Natural killer cell (primary cell): ENCODE data around the gene TMEM125. TPM values are rescaled to one million over a fixed set of nuclear protein-coding genes. Genes with fewer than 3 reads are reported as not detected.

Experiments used
- ATAC-seq, 3 donors: fragments of 150-1000 bp in 2 of 3; fragments of 200-7000 bp in 1 of 3; cut with Tn5 transposase; 1 replicate in 1 of 3; 2 replicates in 2 of 3; pipeline ENCODE4 v1.10.0; 2021; ENCODE audit warnings: mild to moderate bottlenecking in 2 of 3, moderate library complexity in 2 of 3
- DNase-seq, 2 donors: peaks; one replicate each; pipeline versions ENCODE4 v3.0.0 to v3.0.0-alpha.2; 2013 to 2021; ENCODE audit warnings: mixed read lengths in 1 of 2
- H3K27ac ChIP-seq: one replicate; pipeline ENCODE4 v1.5.1; 2013; ENCODE audit warnings: mild to moderate bottlenecking, low read length
- H3K27me3 ChIP-seq: one replicate; pipeline ENCODE4 v1.6.1; 2013; ENCODE audit warnings: low read length; ENCODE audit not compliant: control insufficient read depth, insufficient read depth
- H3K36me3 ChIP-seq: one replicate; pipeline ENCODE4 v1.6.1; 2013; ENCODE audit warnings: low read length; ENCODE audit not compliant: control insufficient read depth, insufficient read depth
- H3K4me1 ChIP-seq: one replicate; pipeline ENCODE4 v1.6.1; 2013; ENCODE audit warnings: low read length; ENCODE audit not compliant: control insufficient read depth, insufficient read depth
- H3K4me3 ChIP-seq: one replicate; pipeline ENCODE4 v1.5.1; 2013; ENCODE audit warnings: low read length
- H3K9me3 ChIP-seq: one replicate; pipeline ENCODE4 v1.6.1; 2013; ENCODE audit warnings: low read length; ENCODE audit not compliant: control insufficient read depth, insufficient read depth
- H3K27ac Mint-ChIP-seq, 2 donors: one replicate each; pipeline ENCODE4 v1.8.0; 2022; ENCODE audit warnings: mild to moderate bottlenecking in 2 of 2, mixed read lengths in 2 of 2, moderate library complexity in 1 of 2
- H3K27me3 Mint-ChIP-seq, 2 donors: one replicate each; pipeline ENCODE4 v1.8.0; 2022; ENCODE audit warnings: low read depth in 2 of 2, mixed read lengths in 2 of 2
- H3K36me3 Mint-ChIP-seq: one replicate; pipeline ENCODE4 v1.8.0; 2022; ENCODE audit warnings: mixed read lengths
- H3K4me1 Mint-ChIP-seq, 2 donors: one replicate each; pipeline ENCODE4 v1.8.0; 2022; ENCODE audit warnings: mixed read lengths in 2 of 2
- H3K4me3 Mint-ChIP-seq: one replicate; pipeline ENCODE4 v1.8.0; 2022; ENCODE audit warnings: mild to moderate bottlenecking, moderate library complexity, mixed read lengths
- H3K9me3 Mint-ChIP-seq, 2 donors: one replicate each; pipeline ENCODE4 v1.8.0; 2022; ENCODE audit warnings: mixed read lengths in 2 of 2
- CTCF ChIP-seq: fragments of 200-600 bp; IDR thresholded peaks from one replicate; pipeline ENCODE4 v1.8.0; 2022; ENCODE audit warnings: antibody characterized with exemption
- WGBS: methylation state at CpG from one replicate; pipeline ENCODE4 v1.1.7; 2013; ENCODE audit warnings: missing lambda C conversion rate; ENCODE audit not compliant: insufficient coverage; 5-methylcytosine and 5-hydroxymethylcytosine counted together
- intact Hi-C: fragments of 100-400 bp; cut with micrococcal nuclease; formaldehyde crosslinking; loops from one replicate; pipeline ENCODE4 v1.14.2; 2022
- total RNA-seq, 4 donors: library from RNA; stranded (reverse); fragments of 120-200 nt in 1 of 4; gene quantifications; one replicate each; pipeline versions ENCODE4 v1.2.3 to v1.2.4, GENCODE V29; 2013 to 2022

TMEM125 gene
- total RNA-seq, 3 donors from 2014 or later (not counting 1 experiment from before 2014, with no cell fraction given), result not detected

DNA sequence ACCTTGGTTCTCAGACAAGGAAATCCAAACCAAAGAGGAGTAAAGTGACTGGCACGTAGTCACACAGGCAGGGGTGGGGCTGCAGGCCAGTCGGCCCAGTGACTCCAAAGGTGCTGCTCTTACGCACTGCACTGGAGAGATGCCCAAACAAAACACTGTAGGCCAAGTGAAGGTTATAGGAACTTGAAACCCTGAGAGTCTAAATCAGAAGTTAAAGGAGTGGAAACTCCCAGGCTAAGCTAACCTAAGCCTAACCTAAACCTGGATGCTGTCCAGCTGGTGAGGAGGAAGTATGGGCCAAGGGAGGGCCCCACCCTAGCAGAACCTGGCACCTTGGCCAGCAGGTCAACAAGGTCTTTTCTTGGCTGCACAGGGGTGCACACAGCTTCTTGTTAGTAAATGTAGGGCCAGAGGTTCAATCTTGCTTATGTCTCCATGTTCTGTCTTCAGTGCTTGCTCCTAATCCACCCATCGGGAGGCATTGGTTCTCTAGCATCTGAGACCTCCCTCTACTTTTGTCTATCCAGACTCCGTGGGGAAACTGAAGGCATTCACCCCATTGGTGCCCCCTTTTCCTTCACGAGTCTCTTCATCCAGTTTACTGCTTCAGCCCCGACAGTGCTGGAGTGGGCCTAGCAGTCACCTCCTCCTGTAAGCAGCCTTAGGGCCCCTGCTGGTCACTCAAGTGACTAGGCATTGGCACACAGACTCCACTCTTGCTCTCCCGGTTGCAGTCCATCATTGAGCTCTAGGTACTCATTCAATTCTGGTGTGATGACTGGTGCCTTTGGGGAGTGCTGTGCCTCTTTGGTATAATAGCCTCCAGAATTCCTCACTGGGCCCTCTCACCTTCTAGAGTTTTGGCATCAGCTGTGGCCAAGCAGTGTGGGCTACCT, 12.9 kb upstream of the TMEM125 start:
- TF ChIP-seq CTCF, result no peak
- peaks cover 10 to 12% of the 10 kb centered on the region in 2 donors for H3K27me3 Mint-ChIP-seq
- DNase-seq, result no peak
- no peak overlapping the region for H3K27ac Mint-ChIP-seq
- Histone ChIP-seq H3K4me1 (no peaks in the 10 kb centered on the region), H3K9me3 (peaks cover 6% of the 10 kb centered on the region), H3K36me3 (no peaks in the 10 kb centered on the region), H3K27ac (no peak overlapping the region), H3K4me3 (no peak overlapping the region), H3K27me3 (no peaks in the 10 kb centered on the region)
- H3K9me3 Mint-ChIP-seq, result no peaks in the 10 kb centered on the region
- WGBS, result 88% methylated on average over 8 of the region's 8 CpGs
- H3K4me1 Mint-ChIP-seq, result no peaks in the 10 kb centered on the region
- intact Hi-C loops, result no loop called here
- no peak for ATAC-seq
- H3K4me3 Mint-ChIP-seq, result no peak overlapping the region
- no peaks in the 10 kb centered on the region for H3K36me3 Mint-ChIP-seq

DNA sequence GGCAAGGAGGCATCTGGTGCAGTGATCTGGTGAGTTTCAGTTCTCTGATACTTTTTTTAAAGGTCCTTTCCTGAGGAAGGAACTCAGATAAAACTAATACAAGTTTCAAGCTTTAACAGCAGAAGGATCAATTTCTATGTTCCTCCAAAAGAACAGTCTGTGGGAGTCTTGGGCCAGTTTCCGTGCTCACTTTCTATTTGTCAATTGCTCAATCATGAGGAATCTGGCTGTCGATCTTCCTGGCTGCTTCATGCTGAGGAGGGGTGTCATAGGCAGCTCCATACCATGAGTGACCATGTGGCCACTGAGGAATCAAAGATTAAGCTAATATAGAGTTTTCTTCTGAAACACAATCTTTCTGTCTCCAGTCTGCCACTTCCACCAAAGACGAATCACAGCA, 11.4 kb upstream of the TMEM125 start:
- H3K9me3 ChIP-seq, result peaks cover 6% of the 10 kb centered on the region
- H3K4me3 Mint-ChIP-seq, result no peak overlapping the region

GRCh38 chr1:43265431-43265830, 4.4 kb upstream of the TMEM125 start:
- H3K4me1 ChIP-seq, result peaks cover 3% of the 10 kb centered on the region
- 79% methylated on average over 4 of the region's 4 CpGs for WGBS
- no peak overlapping the region for H3K4me3 Mint-ChIP-seq
- H3K4me3 ChIP-seq, result no peak overlapping the region
- no peaks in the 10 kb centered on the region for H3K9me3 ChIP-seq
- H3K36me3 ChIP-seq, result no peaks in the 10 kb centered on the region
- DNase-seq (no peak), ATAC-seq (no peak)
- no peaks in the 10 kb centered on the region for H3K9me3 Mint-ChIP-seq
- H3K36me3 Mint-ChIP-seq, result no peaks in the 10 kb centered on the region
- H3K27ac ChIP-seq, result no peak overlapping the region
- H3K4me1 Mint-ChIP-seq, result peaks cover 7 to 11% of the 10 kb centered on the region in 2 donors
- H3K27ac Mint-ChIP-seq, result no peak overlapping the region
- intact Hi-C loops, result no loop called here
- TF ChIP-seq CTCF, result no peak
- peaks cover 0 to 2% of the 10 kb centered on the region in 2 donors for H3K27me3 Mint-ChIP-seq
- no peaks in the 10 kb centered on the region for H3K27me3 ChIP-seq

More for the DNA sequence above, 11.4 kb upstream of the TMEM125 start:
- Histone ChIP-seq H3K36me3 (no peaks in the 10 kb centered on the region), H3K4me1 (no peaks in the 10 kb centered on the region), H3K4me3 (no peak overlapping the region), H3K27ac (no peak overlapping the region), H3K27me3 (no peaks in the 10 kb centered on the region)
- ATAC-seq (no peak), DNase-seq (no peak)
- no peak overlapping the region for H3K27ac Mint-ChIP-seq
- no peaks in the 10 kb centered on the region for H3K9me3 Mint-ChIP-seq
- H3K27me3 Mint-ChIP-seq, result peaks cover 1 to 2% of the 10 kb centered on the region in 2 donors
- no peaks in the 10 kb centered on the region for H3K4me1 Mint-ChIP-seq
- intact Hi-C loops, result no loop called here
- H3K36me3 Mint-ChIP-seq, result no peaks in the 10 kb centered on the region
- TF ChIP-seq CTCF, result no peak
- 81% methylated on average over 3 of the region's 3 CpGs for WGBS
